Activated gamma-delta T cell treated with Interleukin-2 at 50 U/mL for 16 hours (primary cell): ENCODE results near the gene OTUB2.

ENCODE experiments used
- DNase-seq: peaks from one replicate; pipeline ENCODE4 v3.0.0-alpha.2; 2020

Gene OTUB2

DNA sequence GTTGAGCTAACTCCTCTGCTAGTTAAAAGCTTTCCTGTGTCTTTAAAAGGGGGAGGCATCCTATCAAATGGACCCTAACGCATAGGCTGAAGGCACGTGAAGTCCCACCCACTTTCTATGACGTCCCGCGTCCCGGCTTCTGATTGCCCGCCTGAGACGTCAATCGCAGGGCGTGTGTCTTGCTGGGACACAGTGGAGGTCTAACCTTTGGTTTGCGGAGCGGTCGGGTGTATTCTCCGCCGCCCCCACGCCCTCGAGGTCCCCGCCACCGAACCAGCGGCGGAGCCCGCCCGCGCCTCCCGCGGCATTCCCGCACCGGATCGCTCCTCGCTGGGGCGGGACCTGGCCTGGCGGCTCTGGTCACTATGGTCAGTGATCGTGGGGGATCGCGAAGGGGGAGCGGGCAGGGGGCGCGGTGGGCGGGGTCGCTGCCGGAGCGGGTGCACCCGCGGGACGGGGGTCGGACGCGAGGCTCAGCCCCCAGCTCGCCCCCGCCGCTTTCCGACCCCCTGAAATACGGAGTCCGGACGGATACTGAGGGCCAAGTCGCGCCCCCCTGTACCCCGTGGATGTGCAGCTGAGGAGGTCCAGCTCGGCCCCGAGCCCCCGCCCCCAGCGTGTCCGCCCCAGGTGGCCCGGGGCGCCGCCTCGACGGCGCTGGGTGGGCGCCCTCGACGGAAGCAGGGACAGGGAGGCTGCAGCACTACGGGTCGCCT is at the start of gene OTUB2:
TSS of gene OTUB2 (plus strand) at position 168 of the 716 bp plus-strand sequence. CDS start at position 366, 198 bp downstream.
- DNase-seq: peak; percentile 94

DNA sequence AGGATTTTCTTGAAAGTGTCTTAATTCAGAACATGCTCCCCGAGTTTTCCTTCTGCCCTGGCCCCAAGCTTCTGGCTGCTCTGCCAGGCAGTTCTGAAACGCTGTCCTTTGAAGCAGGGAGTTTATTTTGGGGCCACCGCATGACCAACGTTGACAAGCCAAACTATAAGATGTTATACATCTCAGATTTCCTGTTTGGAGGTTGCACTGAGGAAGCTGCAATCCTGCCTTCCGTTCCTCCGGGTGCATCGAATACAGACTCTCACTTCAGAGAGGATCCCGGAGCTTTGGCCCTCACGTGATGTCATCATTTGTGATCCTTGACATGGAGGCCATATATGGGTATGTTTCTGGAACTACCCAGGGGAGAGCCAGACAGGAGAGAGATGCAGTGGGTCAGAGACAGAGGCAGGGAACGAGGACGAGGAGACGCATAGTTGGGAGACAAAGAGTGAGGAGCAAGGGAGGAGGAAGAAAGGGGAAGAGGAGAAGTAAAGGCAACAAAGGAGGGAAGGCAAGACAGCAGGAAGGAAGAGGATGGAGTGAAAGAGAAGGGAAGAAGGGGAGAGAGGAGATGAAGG is 49.6 kb upstream of the OTUB2 start, which contains the start of gene ASB2:
TSS of gene ASB2 (minus strand) at position 94 of the 581 bp plus-strand sequence. CDS start 12,031 bp downstream, outside the sequence.
- no peak for DNase-seq

DNA sequence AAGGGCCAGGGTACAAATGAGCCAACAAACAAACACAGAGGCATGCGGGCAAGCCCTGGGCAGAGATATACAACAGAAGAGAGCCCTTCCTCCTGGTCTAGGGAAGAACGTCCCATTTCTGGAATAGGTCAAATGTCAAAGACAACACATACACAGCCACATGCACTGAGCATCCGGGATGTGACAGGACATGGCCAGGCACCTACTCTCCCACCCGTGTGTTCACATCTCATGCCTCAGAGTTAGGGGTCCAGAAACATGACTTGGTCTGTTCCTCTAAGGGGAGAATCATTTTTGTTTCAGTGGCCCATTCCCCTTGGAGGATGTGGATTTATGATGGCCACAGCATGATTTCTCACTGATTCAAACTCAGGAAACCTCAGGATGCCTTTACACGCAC is 49.0 kb upstream of the OTUB2 start:
- no peak for DNase-seq

DNA sequence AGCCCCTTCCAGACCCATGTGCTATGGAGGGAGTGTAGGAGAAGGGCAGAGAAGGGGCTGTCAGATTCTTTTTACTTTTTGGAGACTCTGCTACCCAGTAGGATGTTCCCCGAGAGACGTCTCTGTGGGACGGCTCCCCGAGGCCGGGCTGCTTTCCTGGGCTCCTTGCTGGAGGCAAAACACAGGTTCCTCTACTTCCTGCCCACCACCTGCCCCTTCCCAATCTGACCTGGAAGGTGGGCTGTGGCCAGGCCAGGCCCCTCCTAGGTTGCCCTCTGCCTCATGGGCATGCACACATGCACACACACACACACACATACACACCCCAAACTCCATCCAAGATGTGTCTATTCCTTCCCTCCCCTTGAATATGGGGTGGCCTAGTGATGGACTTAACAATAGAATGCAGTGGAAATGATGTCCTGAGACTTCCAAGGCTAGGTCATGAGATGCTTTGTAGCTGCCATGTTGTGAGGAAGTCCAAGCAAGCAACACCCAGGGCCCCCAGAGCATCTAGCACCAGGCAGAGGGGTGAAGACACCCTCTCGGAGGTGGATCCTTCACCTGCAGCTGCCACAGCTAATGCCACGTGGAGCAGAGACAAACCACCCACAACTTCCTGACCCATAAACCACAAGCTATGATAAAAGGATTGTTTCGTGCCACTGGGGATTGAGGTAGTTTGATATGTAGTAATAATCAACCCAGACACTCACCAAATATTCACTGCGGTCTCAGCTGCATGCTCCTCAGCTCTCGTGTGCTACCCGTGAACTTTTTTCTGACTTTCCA is 48.2 kb upstream of the OTUB2 start:
- DNase-seq: peak; percentile 72

DNA sequence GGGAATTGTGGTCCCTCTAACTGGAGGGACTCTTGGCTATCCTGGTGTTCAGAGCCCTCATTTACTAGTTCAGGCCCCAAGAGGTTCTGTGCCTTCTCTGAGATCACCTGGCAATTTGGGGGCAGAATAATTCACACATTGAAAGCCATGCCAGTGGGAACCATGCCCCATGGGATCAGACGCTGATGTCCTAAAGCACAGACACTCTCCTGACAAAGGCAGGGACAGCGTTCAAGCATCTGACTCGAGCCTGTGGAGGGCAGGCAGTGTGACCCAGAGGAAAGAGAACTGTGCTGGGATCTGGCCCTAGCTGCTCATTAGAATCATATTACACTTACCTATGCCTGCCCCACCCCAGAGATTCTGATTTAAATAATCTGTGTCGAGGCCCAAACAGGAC is 47.4 kb upstream of the OTUB2 start:
- no peak for DNase-seq

DNA sequence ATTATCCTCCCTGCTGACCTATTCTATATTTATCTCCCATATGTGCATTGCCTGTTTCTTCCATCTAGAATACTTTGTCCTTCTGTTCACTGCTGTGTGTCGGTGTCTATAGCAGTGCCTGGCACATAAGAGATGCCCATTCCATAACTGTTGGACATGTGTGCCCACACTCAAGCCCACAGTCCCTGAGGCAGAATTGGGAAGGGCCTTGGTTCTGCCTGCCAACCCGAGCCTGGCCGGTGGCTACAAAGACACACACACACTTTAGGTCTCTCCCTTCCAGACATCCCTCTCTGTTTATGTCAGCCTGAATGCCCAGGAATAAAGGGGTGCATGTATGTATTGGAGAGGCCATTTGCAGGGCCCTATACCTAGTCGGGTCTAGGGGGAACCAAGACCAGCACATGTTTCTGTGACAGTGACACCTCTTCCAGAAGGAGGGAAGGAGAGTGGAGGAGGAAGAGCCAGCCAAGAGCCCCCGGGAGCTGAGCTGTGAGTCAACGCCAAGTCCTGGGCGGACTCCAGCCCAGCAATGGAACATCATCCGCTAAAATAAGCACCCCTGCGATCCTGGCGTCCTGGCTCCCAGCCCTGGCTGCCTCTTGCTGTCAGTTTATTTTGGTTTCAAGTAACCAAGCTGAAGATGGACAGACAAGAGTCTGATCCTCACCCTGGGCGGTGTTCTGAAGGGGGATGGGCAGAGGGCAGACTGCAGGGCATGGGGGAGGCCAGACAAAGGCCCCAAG is 45.5 kb upstream of the OTUB2 start:
- no peak for DNase-seq

DNA sequence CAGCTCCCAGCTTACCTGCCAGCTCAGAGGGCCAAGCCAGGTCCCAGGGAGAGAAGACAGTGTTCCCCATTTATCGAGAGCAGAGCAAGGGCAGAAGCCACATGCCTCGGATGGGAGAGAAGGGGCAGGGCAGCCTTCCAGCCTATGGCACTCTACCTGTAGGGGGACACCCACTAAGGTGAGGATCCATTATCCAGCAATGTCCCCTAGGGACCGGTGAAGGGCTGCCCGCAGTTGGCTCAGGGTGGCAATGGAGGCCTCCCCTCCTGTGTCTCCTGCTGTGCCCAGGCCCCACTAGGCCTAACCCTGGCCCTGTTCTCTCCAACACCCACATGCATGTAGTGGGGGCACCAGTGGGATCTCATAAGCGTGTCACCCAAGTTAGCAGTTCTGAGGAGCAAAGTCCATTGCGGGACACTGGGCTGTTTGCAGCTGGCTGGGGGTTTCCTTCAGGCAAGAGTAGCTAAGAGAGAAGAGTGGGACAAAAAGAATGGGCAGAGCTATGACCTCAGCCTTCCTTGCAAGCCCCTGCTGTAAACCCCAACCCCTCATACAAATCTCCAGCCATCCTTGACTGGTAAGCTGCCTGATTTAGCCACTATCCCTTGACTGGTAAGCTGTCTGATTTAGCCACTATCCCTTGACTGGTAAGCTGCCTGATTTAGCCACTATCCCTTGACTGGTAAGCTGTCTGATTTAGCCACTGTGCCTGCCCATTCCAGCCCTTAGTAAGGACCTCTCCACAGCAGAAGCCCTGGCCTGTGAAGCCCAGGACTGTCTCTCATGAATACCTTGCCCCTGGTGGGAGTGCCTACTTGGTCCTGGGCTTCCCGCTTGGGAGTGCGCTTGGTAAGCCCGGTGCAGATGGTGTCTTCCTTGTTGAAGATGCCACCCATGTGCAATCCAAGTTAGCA is 44.6 kb upstream of the OTUB2 start:
- no peak for DNase-seq

DNA sequence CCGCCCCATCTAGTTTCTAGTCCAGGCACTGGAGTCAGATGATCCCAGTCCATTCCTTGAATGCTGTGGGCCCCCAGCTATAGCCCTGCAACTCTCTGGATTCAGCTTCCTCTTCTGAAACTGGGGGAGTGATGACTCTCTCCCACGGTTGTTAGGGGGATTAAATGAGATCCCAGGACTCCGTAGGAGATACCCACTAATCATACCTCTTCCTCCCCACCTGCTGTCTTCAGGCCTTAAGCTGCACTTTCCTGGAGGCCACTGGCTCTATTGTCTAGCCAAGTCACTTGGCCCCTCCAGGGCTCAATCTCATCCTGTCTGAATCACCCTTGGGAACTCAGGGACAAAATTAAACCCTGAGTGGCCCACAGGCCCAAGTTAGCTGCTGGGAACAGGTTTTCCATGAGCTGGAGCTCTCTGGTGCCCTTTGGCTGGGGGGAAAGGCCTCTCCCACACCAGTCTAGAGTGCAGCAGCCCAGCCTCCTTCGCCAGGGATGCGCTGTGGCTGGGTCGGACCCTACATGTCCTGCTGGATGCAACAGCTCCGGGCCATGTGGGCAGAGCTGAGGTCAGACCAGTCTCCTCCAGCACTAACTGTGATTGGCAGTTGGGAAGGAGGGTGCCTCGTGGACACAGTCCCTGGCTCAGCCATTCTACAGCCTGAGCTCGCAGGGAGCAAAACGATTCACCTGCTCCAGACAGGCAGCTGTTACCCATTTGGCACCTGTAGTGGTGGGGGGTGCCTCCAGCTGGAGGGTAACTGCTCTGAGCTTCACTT is 43.7 kb upstream of the OTUB2 start:
- DNase-seq: no peak

DNA sequence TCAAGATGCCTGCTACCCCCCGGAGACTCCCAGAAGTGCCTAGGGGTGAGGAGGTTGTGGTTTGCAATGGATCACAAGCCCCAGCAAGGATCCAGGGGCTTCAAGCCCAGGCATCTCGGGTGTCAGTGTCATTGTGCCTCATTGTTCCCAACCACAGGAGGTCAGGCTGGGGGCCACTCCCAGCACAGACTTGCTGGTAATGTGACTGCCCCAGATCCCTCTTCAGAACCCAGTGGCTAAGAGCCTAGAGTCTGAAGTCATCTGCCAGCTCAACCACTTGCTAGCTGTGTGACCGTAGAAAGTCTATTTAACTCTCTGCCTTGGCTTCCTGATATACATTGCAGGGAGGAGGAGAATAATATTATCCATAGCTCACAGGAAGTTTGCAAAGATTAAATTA is 42.1 kb upstream of the OTUB2 start:
- DNase-seq: no peak

DNA sequence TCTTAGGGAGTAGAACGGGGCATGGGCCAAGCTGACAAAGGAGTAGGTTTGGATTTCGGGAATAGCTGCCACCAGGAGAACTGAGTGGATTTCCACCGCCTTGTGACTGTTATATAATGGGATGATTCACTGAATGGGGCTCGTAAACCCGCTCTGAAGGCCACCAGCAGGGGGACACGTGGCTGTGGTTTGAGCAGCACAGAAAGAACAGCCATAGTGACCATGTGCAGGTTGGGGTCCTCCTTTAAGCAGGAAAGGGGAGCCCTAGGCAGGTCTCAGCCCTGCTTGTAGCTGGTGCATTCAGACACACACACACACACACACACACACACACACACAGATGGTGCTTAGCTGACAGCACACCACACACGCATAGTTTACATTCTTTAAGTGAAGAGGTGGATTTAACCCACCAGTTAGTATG is 41.1 kb upstream of the OTUB2 start:
- DNase-seq: no peak

DNA sequence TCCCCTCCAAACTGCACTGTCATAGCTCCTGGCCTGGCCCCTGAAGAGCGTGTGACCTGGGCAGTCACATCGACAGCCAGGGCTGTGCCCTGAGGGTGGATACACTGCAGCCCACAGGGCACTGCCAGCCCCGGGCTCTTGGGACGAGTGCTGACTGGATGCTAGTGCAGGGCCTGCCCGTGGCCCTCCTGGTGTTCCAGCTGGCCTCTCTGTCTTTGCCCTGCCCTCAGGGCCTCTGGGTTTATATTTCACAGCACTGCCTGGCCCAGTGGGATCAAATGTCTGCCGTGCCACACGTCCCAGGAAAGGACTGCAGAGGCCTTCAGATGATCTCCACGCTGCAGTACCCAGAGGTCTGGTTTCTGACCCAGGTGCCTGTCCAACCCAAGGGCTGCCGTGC is 39.2 kb upstream of the OTUB2 start:
- no peak for DNase-seq

DNA sequence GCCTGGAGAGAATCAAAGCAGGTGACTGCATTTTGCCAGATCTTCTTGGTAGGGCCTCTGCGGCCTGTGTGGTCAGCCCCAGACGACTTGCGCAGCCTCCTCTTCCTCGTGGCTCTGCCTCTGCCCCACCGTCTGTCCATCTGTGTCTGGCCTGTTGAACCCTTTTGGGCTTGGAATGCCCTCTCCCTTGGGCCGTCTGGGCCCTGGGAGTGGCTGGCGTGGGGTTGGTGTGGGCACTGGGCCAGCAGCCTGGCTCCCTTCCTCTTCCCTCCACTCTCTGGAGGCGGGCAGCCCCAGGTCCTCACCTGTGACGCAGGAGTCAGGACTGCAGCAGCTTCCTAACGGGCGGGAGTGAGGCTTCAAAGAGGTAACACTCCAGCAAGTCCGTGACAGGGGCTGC is 38.8 kb upstream of the OTUB2 start:
- no peak for DNase-seq

DNA sequence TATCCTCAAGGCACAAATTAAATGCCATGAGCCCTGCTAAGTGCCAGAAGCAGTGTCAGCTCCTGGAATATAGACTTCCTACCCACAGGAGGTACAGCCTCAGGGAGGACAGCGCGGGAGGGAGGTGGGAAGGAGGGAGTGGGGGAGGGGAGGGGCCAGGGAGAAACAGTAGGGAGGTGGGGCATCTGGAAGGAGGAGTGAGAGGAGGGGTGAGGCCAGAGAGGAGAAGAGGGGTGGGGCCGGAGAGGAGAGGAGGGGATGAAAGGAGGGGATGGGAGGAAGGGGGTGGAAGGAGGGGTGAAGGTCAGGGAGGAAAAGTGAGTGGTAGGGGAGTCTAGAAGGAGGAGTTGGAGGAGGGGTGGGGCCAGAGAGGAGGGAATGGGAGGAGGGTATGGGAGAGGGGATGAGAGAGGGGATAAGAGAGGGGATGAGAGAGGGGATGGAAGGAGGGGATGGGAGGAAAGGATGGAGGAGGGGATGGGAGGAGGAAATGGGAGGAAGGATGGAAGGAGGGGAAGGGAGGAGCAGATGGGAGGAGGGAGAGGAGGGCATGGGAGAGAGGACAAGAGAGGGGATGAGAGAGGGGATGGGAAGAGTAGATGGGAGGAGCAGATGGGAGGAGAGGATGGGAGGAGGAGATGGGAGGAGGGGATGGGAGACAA is 38.2 kb upstream of the OTUB2 start:
- DNase-seq: no peak

DNA sequence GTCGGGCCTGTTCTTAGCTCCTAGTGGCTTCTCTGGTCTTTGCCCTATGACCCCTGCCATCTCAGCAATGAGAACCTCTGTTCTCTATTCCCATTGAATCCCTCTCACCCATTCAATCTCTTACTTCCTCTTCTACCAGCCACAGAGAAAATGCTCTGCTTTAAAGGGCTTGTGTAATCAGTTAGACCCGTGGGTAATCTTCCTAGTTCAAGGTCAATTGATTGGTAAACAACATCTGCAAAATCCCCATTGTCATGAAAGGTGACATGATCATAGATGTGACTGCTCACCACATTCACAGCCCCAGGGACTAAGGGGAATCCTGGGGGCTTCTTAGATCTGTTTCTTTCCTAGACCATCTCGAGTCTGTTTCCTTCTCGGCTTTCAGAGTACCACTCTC is 36.2 kb upstream of the OTUB2 start:
- DNase-seq: no peak

DNA sequence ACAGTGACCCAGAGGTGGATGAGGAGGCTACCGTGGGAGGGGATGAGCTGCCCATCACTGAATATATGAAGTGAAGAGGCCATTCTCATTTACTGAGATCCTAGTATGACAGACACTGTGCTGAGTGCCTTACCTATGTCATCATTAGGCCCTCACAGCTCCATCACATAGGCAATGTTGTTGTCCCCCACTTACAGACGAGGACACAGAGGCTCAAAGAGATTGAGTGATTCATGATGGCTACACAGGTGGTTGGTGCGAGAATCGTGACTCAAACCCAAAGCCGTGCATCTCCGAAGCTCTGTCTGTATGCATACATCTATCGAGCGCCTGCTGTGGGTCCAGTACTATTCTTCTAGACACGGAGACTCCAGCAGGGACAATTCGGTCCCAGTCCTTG is 34.9 kb upstream of the OTUB2 start:
- DNase-seq: no peak

DNA sequence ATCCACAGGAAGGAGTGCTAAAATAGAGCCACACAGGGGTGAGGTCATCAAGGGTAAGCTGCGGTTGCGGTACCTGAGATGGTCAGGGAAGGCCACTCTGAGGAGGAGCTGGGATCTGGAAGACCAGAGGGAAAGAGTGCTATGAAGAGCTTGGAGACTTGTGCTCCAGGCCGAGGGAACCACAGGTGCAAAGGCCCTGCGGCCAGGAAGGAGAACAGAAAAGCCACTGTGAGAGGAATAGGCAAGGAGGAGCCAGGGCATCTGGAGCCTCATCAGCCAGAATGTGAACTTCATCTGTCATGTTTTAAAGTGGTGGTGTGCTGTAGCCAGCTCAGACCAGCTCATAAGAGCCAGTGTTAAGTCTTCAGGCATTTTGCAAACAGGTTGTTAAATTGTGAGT is 34.5 kb upstream of the OTUB2 start:
- no peak for DNase-seq

DNA sequence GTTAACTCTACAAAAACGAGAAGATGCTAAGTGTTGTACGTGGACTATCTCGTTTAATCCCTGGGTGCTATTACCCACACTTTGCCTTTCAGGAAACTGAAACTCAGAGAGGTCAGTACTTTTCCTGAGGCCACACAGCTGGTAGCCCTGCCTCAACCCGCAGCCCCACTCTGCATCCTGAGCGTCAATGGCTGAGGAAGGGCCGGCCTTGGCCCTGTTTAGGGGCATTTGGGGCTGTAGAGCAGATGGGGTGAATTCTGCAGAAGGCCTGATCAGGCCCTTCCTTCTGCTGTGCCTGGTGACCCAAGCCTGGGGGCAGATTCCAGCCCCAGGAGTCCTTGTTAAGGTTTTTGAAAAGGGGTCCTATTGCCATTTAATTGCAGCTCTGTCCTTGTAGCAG is 32.8 kb upstream of the OTUB2 start:
- DNase-seq: no peak

DNA sequence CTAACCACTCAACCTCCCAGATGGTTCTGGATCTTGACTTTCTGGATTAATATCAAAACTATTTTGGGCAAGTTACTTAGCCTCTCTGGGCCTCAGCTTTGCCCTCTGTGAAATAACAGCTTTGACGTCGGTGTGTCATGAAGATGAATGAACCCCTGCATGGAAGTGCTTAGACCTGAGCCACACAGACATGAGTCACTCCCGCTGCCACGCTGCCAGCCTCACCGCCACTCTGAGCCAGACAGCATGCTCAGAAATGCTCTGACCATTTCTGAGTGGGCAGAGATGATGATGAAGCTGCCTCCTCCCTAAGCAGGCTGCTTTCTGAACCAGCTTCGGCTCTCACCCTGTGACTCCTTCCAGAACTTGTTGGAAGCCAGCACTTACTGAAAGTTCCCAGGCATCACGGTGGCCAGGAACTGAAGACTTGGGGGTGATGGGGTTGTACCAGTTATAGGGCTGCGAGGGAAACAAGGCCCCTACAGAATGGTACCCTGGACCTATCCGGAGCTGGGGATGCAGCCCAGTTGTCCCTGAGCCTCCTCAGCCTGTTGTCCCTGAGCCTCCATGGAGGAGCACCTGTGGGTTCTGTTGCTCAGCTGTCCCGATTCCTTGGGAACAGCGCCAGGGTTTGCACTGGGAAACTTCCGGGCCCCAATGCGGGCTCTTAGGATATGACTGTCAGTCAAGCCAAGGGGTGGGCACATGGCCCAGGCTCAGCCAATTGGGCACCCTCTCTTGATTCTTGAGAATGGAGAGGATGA is 31.0 kb upstream of the OTUB2 start:
- peak; percentile 20 for DNase-seq

DNA sequence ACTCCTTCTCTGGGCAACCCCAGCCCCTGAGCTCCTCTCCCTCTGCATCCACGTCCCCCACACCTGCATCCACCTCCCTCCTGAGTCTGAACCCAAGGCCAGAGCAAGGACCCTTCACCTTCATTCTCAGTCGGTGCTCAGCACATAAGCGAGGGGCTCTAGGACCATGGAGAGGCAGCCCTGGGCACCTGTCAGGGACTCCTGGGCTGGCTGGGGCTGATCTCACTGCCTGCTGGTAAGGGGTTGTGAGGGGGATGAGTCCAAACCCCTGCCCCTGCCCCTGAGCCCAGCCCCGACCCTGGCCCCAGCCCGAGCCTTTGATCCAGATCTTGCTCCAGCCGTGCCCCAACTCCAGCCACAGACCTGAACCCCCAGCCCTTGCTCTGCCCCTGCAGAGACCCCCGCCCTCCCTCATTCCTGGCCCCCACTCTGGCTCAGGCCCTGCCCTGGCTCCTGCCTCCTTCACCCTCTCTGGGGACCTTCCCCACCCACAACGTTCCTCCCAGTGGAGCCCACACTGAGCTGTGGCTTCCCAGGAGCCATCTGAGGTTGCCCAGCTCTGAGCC is 29.9 kb upstream of the OTUB2 start:
- DNase-seq: no peak

DNA sequence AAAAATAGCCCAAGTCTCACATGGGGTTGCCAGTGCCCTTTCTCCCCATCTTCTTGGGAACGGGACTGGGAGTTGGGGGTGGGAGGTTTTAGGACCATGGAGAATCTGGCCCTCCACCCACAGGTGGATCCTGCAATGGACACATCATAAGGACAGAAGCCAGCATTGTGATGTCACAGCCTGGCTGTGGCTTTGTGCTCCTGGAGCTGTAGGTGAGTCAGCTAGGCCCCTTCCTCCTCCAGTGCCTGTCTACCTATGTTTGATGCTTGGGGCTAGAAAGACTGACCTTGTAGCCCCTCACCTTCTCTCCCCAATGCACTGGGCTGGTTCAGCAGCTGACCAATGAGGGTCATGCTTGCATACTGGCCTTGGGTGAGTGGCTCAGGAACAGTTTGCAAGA is 29.1 kb upstream of the OTUB2 start, which contains the start of gene CCDC197:
TSS of gene CCDC197 (plus strand) at position 220 of the 400 bp plus-strand sequence. CDS start 831 bp downstream, outside the sequence.
- DNase-seq: no peak
